Cardiac fibroblast (primary cell): ENCODE results near the gene NAT16.
"Not testable (repeated sequence)": the region's sequence is repeated elsewhere in the genome, so short reads cannot be mapped to it uniquely, and the experiment has no call there.

Source experiments
- DNase-seq, 2 donors: peaks; one replicate each; pipeline versions ENCODE4 v3.0.0 to v3.0.0-alpha.2; 2010; ENCODE audit warnings: low read depth in 2 of 2
- H3K4me3 ChIP-seq, 2 donors: replicated peaks in 1 of 2; 1 replicate in 1 of 2; 2 replicates in 1 of 2; pipeline ENCODE4 v1.5.1; 2011; ENCODE audit warnings: low read depth in 2 of 2, low read length in 2 of 2, mild to moderate bottlenecking in 2 of 2, moderate library complexity in 1 of 2
- TF ChIP-seq, protein P1 (sequence below): IDR thresholded peaks from one replicate; pipeline ENCODE4 v1.5.1; 2011; ENCODE audit warnings: low read depth, mild to moderate bottlenecking, low read length, inconsistent platforms

Gene NAT16

DNA sequence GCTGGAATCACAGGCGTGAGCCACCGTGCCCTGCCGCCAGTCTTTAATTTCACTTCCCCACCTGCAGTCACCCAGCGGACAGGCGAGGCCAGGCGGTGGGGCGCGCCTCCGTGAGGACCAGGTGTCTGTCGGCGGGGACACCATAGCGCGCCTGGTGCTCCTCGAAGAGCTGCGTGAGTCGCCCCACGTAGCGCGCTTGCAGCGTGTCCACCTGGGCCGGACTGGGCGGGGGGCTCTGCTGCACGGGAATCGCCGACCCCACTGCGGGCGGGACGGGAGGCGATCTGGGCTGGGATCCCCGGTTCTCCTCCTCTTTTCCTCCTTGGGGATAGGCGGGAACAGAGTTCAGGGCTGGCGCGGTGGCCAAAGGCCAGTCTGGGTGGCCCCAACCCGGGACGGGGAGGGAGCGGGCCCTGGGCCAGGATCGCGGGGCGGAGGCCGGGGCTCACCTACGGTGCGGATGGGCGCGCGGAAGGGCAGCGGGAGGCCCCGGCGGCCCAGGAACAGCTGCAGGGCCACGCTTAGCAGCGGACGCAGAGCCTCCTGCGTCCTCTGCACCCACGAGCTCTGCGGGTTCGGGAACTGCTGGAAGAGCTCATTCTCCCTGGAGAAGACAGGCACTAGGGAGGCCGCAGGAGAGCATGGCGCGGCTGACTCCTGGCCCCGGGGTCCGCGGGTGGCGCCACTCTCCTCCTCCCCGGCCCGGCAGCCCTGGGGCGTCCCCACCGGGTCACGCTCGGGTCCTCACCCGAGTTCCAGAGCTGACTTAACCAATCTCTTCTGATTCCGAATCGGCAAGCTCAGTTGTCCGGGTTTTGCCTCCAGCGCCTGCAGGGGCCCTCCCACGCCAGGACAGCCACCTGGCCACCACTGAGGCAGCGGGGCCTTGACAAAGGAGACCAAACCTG is 21.9 kb upstream of the NAT16 start:
- TF ChIP-seq, protein P1, sequence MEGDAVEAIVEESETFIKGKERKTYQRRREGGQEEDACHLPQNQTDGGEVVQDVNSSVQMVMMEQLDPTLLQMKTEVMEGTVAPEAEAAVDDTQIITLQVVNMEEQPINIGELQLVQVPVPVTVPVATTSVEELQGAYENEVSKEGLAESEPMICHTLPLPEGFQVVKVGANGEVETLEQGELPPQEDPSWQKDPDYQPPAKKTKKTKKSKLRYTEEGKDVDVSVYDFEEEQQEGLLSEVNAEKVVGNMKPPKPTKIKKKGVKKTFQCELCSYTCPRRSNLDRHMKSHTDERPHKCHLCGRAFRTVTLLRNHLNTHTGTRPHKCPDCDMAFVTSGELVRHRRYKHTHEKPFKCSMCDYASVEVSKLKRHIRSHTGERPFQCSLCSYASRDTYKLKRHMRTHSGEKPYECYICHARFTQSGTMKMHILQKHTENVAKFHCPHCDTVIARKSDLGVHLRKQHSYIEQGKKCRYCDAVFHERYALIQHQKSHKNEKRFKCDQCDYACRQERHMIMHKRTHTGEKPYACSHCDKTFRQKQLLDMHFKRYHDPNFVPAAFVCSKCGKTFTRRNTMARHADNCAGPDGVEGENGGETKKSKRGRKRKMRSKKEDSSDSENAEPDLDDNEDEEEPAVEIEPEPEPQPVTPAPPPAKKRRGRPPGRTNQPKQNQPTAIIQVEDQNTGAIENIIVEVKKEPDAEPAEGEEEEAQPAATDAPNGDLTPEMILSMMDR: no peak
- DNase-seq: no peak
- H3K4me3 ChIP-seq: no peak overlapping the region

DNA sequence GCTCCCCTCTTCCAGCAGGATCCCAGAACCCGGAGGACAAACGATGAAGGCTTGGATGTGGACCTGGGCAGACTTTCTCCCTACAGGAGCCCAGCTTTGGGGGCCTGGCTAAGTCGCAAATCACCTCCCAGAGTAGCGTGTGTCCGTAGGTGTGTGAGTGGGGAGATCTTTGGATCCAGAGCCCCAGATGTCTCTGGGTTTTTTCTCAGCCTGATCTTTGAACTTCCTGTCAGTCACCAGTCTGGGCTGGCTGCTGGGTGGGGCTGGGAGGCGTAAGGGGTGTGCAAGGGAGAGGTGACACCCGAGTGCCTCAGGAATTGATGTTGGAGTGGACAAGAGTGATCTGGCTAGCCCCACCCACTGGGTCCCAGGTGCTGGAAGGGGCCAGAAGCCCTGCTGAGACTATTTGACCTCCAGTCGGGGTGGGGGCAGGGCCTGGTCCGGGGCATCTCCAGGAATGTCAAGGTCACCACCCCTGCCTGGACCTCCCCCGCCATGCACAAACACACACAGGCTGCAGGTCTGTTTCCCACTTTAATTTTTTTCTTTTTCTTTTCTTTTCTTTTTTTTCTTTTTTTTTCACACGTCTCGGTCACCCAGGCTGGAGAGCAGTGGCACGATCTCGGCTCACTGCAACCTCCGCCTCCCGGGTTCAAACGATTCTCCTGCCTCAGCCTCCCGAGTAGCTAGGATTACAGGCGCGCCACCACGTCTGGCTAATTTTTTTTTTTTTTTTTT is 20.9 kb upstream of the NAT16 start, which contains the start of gene MOGAT3:
Gene MOGAT3 (minus strand): TSS at position 175 of the 738 bp plus-strand sequence. CDS start 182 bp downstream, outside the sequence.
- H3K4me3 ChIP-seq: no peak within 1 kb of the TSS
- no peak for DNase-seq
- TF ChIP-seq, protein P1: no peak

DNA sequence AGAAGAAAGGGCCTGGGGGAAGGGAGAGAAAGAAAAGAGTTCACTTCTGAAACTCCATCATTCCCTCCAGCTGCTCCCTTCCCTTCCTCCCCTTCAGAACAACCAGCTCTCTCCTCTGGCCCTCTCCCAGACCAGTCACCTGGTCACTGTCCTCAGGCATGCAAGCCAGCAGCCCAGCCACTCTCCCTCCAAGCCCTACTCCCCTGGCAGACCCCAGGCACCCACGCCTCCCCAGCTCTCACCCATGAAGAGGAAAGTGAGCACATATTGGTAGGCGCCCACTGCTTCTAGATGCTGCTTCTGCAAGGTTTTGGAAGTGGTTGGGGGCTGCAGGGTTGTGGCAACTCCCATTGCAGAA is 20.4 kb upstream of the NAT16 start:
- TF ChIP-seq, protein P1: no peak
- DNase-seq: no peak
- H3K4me3 ChIP-seq: no peak overlapping the region

DNA sequence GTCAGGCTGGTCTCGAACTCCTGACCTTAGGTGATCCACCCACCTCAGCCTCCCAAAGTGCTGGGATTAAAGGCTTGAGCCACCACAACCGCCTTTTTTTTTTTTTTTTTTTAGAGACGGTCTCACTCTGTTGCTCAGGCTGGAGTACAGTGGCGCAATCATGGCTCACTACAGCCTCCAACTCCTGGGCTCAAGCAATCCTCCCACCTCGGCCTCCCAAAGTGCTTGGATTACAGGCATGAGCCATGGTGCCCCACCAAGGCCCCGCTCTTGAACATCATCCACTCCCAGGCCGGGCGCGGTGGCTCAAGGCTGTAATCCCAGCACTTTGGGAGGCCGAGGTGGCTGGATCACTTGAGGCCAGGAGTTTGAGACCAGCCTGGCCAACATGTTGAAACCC is 19.4 kb upstream of the NAT16 start:
- not testable (repeated sequence) for H3K4me3 ChIP-seq, DNase-seq

DNA sequence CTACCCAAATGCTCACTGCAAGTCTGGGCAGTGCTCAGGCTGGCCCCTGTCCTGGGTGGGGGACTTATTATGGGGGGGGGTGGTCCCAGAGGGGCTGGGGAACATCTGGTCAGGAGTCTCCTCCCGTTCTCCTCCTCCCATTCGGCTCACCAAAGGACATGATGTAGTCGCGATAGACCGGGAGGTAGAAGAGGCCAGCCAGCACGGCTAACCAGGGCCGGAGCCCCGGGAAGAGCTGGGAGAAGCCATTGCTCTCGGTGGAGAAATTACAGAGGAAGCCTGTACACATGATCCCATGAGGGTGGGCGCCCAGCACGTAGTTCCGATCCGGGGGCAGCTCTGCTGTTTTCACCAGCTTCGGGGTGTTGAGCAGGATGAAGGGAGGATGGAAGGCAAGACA is 18.4 kb upstream of the NAT16 start:
- DNase-seq: no peak
- H3K4me3 ChIP-seq: no peak overlapping the region
- TF ChIP-seq, protein P1: no peak

DNA sequence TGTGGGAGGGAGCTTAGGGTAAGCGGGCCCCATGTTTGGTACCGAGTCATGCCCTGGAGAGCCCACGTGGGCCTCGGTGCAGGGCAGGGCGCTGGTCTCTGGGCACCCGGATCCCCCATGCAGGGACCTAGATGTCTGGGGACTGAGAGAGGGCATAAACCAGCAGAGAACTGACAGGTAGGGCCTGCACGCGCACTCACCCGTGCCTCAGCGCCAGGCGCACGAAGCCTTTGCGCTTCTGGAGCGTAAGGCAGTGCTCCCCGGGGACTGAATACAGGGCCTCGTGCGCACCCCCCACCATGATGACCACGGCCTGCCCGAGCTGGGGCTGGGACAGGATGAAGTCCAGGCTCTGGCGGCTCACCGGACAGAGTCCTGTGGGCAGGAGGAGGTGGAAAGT is 17.9 kb upstream of the NAT16 start:
- H3K4me3 ChIP-seq: no peak overlapping the region
- DNase-seq: no peak
- TF ChIP-seq, protein P1: no peak

DNA sequence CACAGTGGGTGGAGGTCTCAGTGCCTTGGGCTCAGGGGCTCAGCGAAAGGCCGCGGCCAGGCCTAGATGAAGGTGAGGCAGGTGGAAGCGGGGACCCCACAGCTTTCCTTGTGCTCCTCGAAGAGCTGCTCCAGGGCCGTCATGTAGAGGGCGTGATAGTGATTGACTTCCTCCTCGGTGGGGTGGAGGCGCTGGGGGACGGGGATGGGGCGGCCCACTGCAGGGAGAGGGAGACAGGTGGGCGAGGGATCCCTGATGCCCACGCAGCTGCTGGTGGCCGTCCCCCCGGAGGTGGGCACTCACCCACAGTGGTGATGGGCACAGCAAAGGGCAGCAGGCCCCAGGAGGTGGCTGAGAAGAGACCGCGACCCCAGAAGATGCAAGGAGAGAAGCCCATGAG is 15.8 kb upstream of the NAT16 start:
- TF ChIP-seq, protein P1: no peak
- H3K4me3 ChIP-seq: no peak overlapping the region
- DNase-seq: no peak
